ENCODE data around the gene DYSF.
"Not testable (repeated sequence)": the region's sequence is repeated elsewhere in the genome, so short reads cannot be mapped to it uniquely, and the experiment has no call there.

The DYSF gene

GRCh38 chr2:71473346-71474031 lies 20.1 kb downstream of the DYSF start:
- no peak for DNase-seq

GRCh38 chr2:71474116-71474743 lies 20.9 kb downstream of the DYSF start:
- no peak for DNase-seq

- no peak for DNase-seq
Observed at GRCh38 chr2:71474744-71475397, 21.5 kb downstream of the DYSF start.

GRCh38 chr2:71476495-71476894 lies 23.1 kb downstream of the DYSF start:
- no peak for DNase-seq

- no peak for DNase-seq
Observed at GRCh38 chr2:71477231-71477691, 23.9 kb downstream of the DYSF start.

GRCh38 chr2:71478806-71479205 lies 25.4 kb downstream of the DYSF start:
- no peak for DNase-seq

- DNase-seq: no peak
Observed at GRCh38 chr2:71479261-71479660, 25.9 kb downstream of the DYSF start.

GRCh38 chr2:71481111-71481510 lies 27.8 kb downstream of the DYSF start:
- DNase-seq: no peak

GRCh38 chr2:71482055-71482454 lies 28.7 kb downstream of the DYSF start:
- DNase-seq: no peak

- no peak for DNase-seq
Observed at GRCh38 chr2:71483246-71483645, 29.9 kb downstream of the DYSF start.

GRCh38 chr2:71484354-71484753 lies 31.0 kb downstream of the DYSF start:
- DNase-seq: no peak

- DNase-seq: no peak
Observed at GRCh38 chr2:71486881-71487640, 33.7 kb downstream of the DYSF start.

- not testable (repeated sequence) for DNase-seq
Observed at GRCh38 chr2:71491551-71491950, 38.2 kb downstream of the DYSF start.

GRCh38 chr2:71492112-71492511 lies 38.8 kb downstream of the DYSF start:
- no peak for DNase-seq

- DNase-seq: no peak
Observed at GRCh38 chr2:71494091-71494490, 40.7 kb downstream of the DYSF start.

- DNase-seq: no peak
Observed at GRCh38 chr2:71494523-71495155, 41.3 kb downstream of the DYSF start.

GRCh38 chr2:71496156-71496770 lies 42.9 kb downstream of the DYSF start:
- DNase-seq: no peak

GRCh38 chr2:71498261-71498701 lies 44.9 kb downstream of the DYSF start:
- DNase-seq: no peak

- DNase-seq: no peak
Observed at GRCh38 chr2:71499691-71500090, 46.3 kb downstream of the DYSF start.

- no peak for DNase-seq
Observed at GRCh38 chr2:71500426-71501079, 47.2 kb downstream of the DYSF start.

GRCh38 chr2:71502941-71503738 lies 49.8 kb downstream of the DYSF start:
- no peak for DNase-seq

Measured in NCI-H526 treated with DMSO at 0.1 percent for 48 hours (cell line).